Stomach (tissue), 4 donors: ENCODE data around the gene GSPT1.

ENCODE experiments used
- POLR2AphosphoS5 ChIP-seq, 3 donors: sonication (generic); formaldehyde crosslinking; IDR thresholded peaks; one replicate each; pipeline ENCODE4 v1.6.1; 2016; ENCODE audit warnings: antibody characterized with exemption in 3 of 3
- TF ChIP-seq, protein P1 (sequence below), 7 experiments: fragments of 450-650 bp in 4 of 7; fragments of 200-600 bp in 3 of 7; sonication (generic) in 3 of 7; IDR thresholded peaks; one replicate each; pipeline ENCODE4 v1.5.1; 2016 to 2019; ENCODE audit warnings: antibody characterized with exemption in 7 of 7, control low read depth in 2 of 7, mild to moderate bottlenecking in 1 of 7

DNA sequence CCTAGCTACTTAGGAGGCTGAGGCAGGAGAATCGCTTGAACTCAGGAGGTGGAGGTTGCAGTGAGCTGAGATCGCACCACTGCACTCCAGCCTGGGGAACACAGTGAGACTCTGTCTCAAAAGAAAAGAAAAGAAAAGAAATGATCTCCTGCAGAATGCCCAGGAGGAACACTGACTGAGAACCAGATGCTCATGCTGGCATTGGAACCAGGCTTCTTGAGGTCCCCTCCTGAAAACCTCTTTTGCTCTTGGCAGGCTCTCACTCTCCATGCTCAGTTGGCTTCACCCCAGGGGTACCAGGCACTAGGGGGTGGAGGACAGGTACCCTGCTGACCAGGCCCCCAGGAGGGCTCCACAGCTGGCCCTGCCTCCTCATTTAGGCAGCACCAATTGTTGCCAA lies 40.8 kb upstream of the GSPT1 start:
- no peak for TF ChIP-seq POLR2AphosphoS5 (IDR thresholded peaks at IDR 0.05)
- TF ChIP-seq, protein P1, sequence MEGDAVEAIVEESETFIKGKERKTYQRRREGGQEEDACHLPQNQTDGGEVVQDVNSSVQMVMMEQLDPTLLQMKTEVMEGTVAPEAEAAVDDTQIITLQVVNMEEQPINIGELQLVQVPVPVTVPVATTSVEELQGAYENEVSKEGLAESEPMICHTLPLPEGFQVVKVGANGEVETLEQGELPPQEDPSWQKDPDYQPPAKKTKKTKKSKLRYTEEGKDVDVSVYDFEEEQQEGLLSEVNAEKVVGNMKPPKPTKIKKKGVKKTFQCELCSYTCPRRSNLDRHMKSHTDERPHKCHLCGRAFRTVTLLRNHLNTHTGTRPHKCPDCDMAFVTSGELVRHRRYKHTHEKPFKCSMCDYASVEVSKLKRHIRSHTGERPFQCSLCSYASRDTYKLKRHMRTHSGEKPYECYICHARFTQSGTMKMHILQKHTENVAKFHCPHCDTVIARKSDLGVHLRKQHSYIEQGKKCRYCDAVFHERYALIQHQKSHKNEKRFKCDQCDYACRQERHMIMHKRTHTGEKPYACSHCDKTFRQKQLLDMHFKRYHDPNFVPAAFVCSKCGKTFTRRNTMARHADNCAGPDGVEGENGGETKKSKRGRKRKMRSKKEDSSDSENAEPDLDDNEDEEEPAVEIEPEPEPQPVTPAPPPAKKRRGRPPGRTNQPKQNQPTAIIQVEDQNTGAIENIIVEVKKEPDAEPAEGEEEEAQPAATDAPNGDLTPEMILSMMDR (IDR thresholded peaks at IDR 0.05): no peak
